Mesendoderm (in vitro differentiated cells): ENCODE data around the gene PMFBP1.

Experiments used
- DNase-seq: peaks from one replicate; pipeline ENCODE4 v3.0.0; 2013
- H2AK5ac ChIP-seq: 2 replicates; pipeline ENCODE4 v1.6.1; 2013; ENCODE audit warnings: low read length, inconsistent platforms
- H2BK120ac ChIP-seq: 2 replicates; pipeline ENCODE4 v1.6.1; 2013; ENCODE audit warnings: low read depth, mild to moderate bottlenecking, low read length, moderate library complexity, mixed read lengths
- H2BK15ac ChIP-seq: replicated peaks from 2 replicates; pipeline ENCODE4 v1.6.1; 2013; ENCODE audit warnings: low read depth, mild to moderate bottlenecking, moderate library complexity
- H2BK5ac ChIP-seq: 2 replicates; pipeline ENCODE4 v1.6.1; 2013; ENCODE audit warnings: low read length, inconsistent platforms
- H3K18ac ChIP-seq: 2 replicates; pipeline ENCODE4 v1.6.1; 2013; ENCODE audit warnings: mild to moderate bottlenecking, low read length, mixed read lengths
- H3K23ac ChIP-seq: one replicate; pipeline ENCODE4 v1.6.1; 2013; ENCODE audit warnings: low read length
- H3K27ac ChIP-seq: 2 replicates; pipeline ENCODE4 v1.5.1; 2013; ENCODE audit warnings: low read depth, mild to moderate bottlenecking, inconsistent platforms, low read length, moderate library complexity
- H3K27me3 ChIP-seq: 2 replicates; pipeline ENCODE4 v1.6.1; 2013; ENCODE audit warnings: low read length, control low read depth, mild to moderate bottlenecking, inconsistent platforms; ENCODE audit not compliant: insufficient read depth, poor library complexity
- H3K36me3 ChIP-seq: 2 replicates; pipeline ENCODE4 v1.6.1; 2013; ENCODE audit warnings: low read length, inconsistent platforms; ENCODE audit not compliant: control insufficient read depth, insufficient read depth
- H3K4ac ChIP-seq: one replicate; pipeline ENCODE4 v1.6.1; 2013; ENCODE audit warnings: low read depth, mild to moderate bottlenecking, low read length, moderate library complexity
- H3K4me1 ChIP-seq: 2 replicates; pipeline ENCODE4 v1.6.1; 2013; ENCODE audit warnings: low read depth, low read length, inconsistent platforms; ENCODE audit not compliant: control insufficient read depth
- H3K4me2 ChIP-seq: 2 replicates; pipeline ENCODE4 v1.6.1; 2013; ENCODE audit warnings: low read length
- H3K4me3 ChIP-seq: 2 replicates; pipeline ENCODE4 v1.5.1; 2013; ENCODE audit warnings: mild to moderate bottlenecking, low read length
- H3K56ac ChIP-seq: one replicate; pipeline ENCODE4 v1.6.1; 2013; ENCODE audit warnings: low read length
- H3K79me1 ChIP-seq: 2 replicates; pipeline ENCODE4 v1.6.1; 2013; ENCODE audit warnings: low read length, inconsistent platforms
- H3K79me2 ChIP-seq: 2 replicates; pipeline ENCODE4 v1.6.1; 2013; ENCODE audit warnings: mild to moderate bottlenecking, low read length; ENCODE audit not compliant: control insufficient read depth, insufficient read depth
- H3K9ac ChIP-seq: 2 replicates; pipeline ENCODE4 v1.6.1; 2013; ENCODE audit warnings: low read length, inconsistent platforms
- H4K5ac ChIP-seq: one replicate; pipeline ENCODE4 v1.6.1; 2013; ENCODE audit warnings: low read length
- H4K8ac ChIP-seq: one replicate; pipeline ENCODE4 v1.6.1; 2013; ENCODE audit warnings: low read depth, mild to moderate bottlenecking, control low read depth, low read length, moderate library complexity
- WGBS: extraction: QIAGEN DNeasy Blood & Tissue Kit; methylation state at CpG from one replicate; pipeline ENCODE4 v1.1.7; 2013; ENCODE audit warnings: low lambda C conversion rate, missing lambda C conversion rate; ENCODE audit not compliant: insufficient coverage; ENCODE audit errors: extremely low coverage; 5-methylcytosine and 5-hydroxymethylcytosine counted together

PMFBP1 gene

GRCh38 chr16:72094266-72094610 is 77.7 kb downstream of the PMFBP1 start:
- Histone ChIP-seq H3K4me3 (peak overlapping the region; percentile 56), H2AK5ac (no peak overlapping the region), H2BK15ac (no peak overlapping the region), H4K8ac (no peak overlapping the region), H3K9ac (peak overlapping the region; percentile 72), H3K4ac (peak overlapping the region; percentile 28), H3K18ac (no peak overlapping the region), H3K79me1 (peaks cover 26% of the 10 kb centered on the region), H2BK5ac (no peak overlapping the region), H3K27me3 (no peaks in the 10 kb centered on the region), H3K4me2 (peak overlapping the region; percentile 76), H3K79me2 (peaks cover 26% of the 10 kb centered on the region), H3K23ac (peak overlapping the region; percentile 25), H3K27ac (no peak overlapping the region), H3K4me1 (peaks cover 3% of the 10 kb centered on the region), H3K56ac (peak overlapping the region; percentile 87), H3K36me3 (peaks cover 9% of the 10 kb centered on the region), H4K5ac (no peak overlapping the region), H2BK120ac (no peak overlapping the region)
- DNase-seq, result peak; percentile 49
- no CpG with 5 or more reads among the region's 11 CpGs for WGBS

- Histone ChIP-seq H2BK5ac (no peak within 1 kb of the TSS), H3K79me2 (peaks cover 26% of the 10 kb centered on the region), H2BK120ac (no peak within 1 kb of the TSS), H4K5ac (no peak within 1 kb of the TSS), H2BK15ac (no peak within 1 kb of the TSS), H3K36me3 (peaks cover 7% of the 10 kb centered on the region), H3K4me2 (peak within 1 kb of the TSS; percentile 76), H4K8ac (no peak within 1 kb of the TSS), H3K56ac (peak within 1 kb of the TSS; percentile 87), H3K4me3 (peak within 1 kb of the TSS; percentile 66), H3K23ac (peak within 1 kb of the TSS; percentile 25), H3K27ac (peak within 1 kb of the TSS; percentile 46), H3K9ac (peak within 1 kb of the TSS; percentile 72), H3K18ac (peak within 1 kb of the TSS; percentile 61), H3K4ac (peak within 1 kb of the TSS; percentile 28), H2AK5ac (no peak within 1 kb of the TSS), H3K79me1 (peaks cover 26% of the 10 kb centered on the region), H3K4me1 (peaks cover 3% of the 10 kb centered on the region), H3K27me3 (no peaks in the 10 kb centered on the region)
- WGBS, result no CpG with 5 or more reads among the region's 43 CpGs
- DNase-seq, result peak; percentile 100
These were observed 78.3 kb downstream of the PMFBP1 start, which contains the start of the genes DHX38 and TXNL4B for GRCh38 chr16:72093448-72094265. DHX38 (plus strand) TSS chr16:72093847; CDS start chr16:72096158, 2,311 bp downstream. TXNL4B (minus strand) TSS chr16:72093620; CDS start chr16:72090749, 2,871 bp downstream.

- no peak overlapping the region for H4K5ac ChIP-seq
- no peak overlapping the region for H3K23ac ChIP-seq
- peak overlapping the region; percentile 46 for H3K4me2 ChIP-seq
- H2BK15ac ChIP-seq, result no peak overlapping the region
- peak overlapping the region; percentile 61 for H3K18ac ChIP-seq
- H3K4ac ChIP-seq, result no peak overlapping the region
- peak overlapping the region; percentile 66 for H3K4me3 ChIP-seq
- H3K27me3 ChIP-seq, result no peaks in the 10 kb centered on the region
- peak overlapping the region; percentile 69 for H3K9ac ChIP-seq
- H4K8ac ChIP-seq, result no peak overlapping the region
- peaks cover 26% of the 10 kb centered on the region for H3K79me1 ChIP-seq
- H3K27ac ChIP-seq, result no peak overlapping the region
- peaks cover 3% of the 10 kb centered on the region for H3K4me1 ChIP-seq
- WGBS, result no CpG with 5 or more reads among the region's 22 CpGs
- H3K79me2 ChIP-seq, result peaks cover 26% of the 10 kb centered on the region
- H2BK120ac ChIP-seq, result no peak overlapping the region
- no peak overlapping the region for H2BK5ac ChIP-seq
- peak; percentile 70 for DNase-seq
- H3K56ac ChIP-seq, result peak overlapping the region; percentile 85
- H3K36me3 ChIP-seq, result peaks cover 7% of the 10 kb centered on the region
- no peak overlapping the region for H2AK5ac ChIP-seq
These were observed 79.0 kb downstream of the PMFBP1 start for GRCh38 chr16:72092832-72093447.

- Histone ChIP-seq H3K4ac (no peak overlapping the region), H4K8ac (no peak overlapping the region), H3K23ac (peak overlapping the region; percentile 24), H2BK120ac (no peak overlapping the region), H3K4me1 (peaks cover 3% of the 10 kb centered on the region), H3K79me1 (peaks cover 26% of the 10 kb centered on the region), H3K27me3 (no peaks in the 10 kb centered on the region), H2AK5ac (no peak overlapping the region), H3K56ac (no peak overlapping the region), H2BK5ac (no peak overlapping the region), H2BK15ac (no peak overlapping the region), H3K79me2 (peaks cover 26% of the 10 kb centered on the region), H3K4me2 (no peak overlapping the region), H3K9ac (no peak overlapping the region), H3K4me3 (no peak overlapping the region), H3K18ac (no peak overlapping the region), H3K36me3 (peaks cover 5% of the 10 kb centered on the region), H3K27ac (no peak overlapping the region), H4K5ac (no peak overlapping the region)
- DNase-seq, result no peak
- no CpG with 5 or more reads among the region's 3 CpGs for WGBS
These were observed 80.7 kb downstream of the PMFBP1 start for GRCh38 chr16:72091217-72091616.

GRCh38 chr16:72085002-72085401 is 87.0 kb downstream of the PMFBP1 start:
- H3K79me1 ChIP-seq, result no peaks in the 10 kb centered on the region
- H3K23ac ChIP-seq, result no peak overlapping the region
- H4K8ac ChIP-seq, result no peak overlapping the region
- WGBS, result no CpG with 5 or more reads among the region's 2 CpGs
- H3K9ac ChIP-seq, result no peak overlapping the region
- no peak overlapping the region for H2BK5ac ChIP-seq
- H2AK5ac ChIP-seq, result no peak overlapping the region
- H2BK120ac ChIP-seq, result no peak overlapping the region
- H3K4me3 ChIP-seq, result no peak overlapping the region
- H2BK15ac ChIP-seq, result no peak overlapping the region
- no peak overlapping the region for H3K56ac ChIP-seq
- H3K4me1 ChIP-seq, result no peaks in the 10 kb centered on the region
- no peaks in the 10 kb centered on the region for H3K79me2 ChIP-seq
- no peak overlapping the region for H3K4ac ChIP-seq
- H3K27ac ChIP-seq, result no peak overlapping the region
- DNase-seq, result no peak
- no peaks in the 10 kb centered on the region for H3K27me3 ChIP-seq
- no peak overlapping the region for H3K4me2 ChIP-seq
- H4K5ac ChIP-seq, result no peak overlapping the region
- no peak overlapping the region for H3K18ac ChIP-seq
- H3K36me3 ChIP-seq, result peaks cover 5% of the 10 kb centered on the region
